C1 segment of cervical spinal cord (tissue), 14 donors: ENCODE measurements around the gene CIT.

Experiments
- DNase-seq, 14 donors: peaks; one replicate each; lab custom pipeline; 2025; lab: John Stamatoyannopoulos, UW

Gene CIT

GRCh38 chr12:119803381-119803791 is 73.7 kb downstream of the CIT start:
- peak in 12 of 14 donors; percentile 15 to 74 (median 32) for DNase-seq

GRCh38 chr12:119802472-119802871 is 74.6 kb downstream of the CIT start:
- DNase-seq = peak in 12 of 14 donors; percentile 11 to 89 (median 30)

- DNase-seq = no peak
These were observed 80.0 kb downstream of the CIT start for GRCh38 chr12:119797090-119797489.

- DNase-seq = no peak
These were observed 80.8 kb downstream of the CIT start for GRCh38 chr12:119796292-119796691.

GRCh38 chr12:119791453-119791852 is 85.7 kb downstream of the CIT start:
- DNase-seq = no peak

GRCh38 chr12:119788786-119789185 is 88.3 kb downstream of the CIT start:
- DNase-seq = no peak

- DNase-seq = peak in 1 of 14 donors; percentile 41
These were observed 90.6 kb downstream of the CIT start for GRCh38 chr12:119786539-119786938.

- no peak for DNase-seq
These were observed 92.4 kb downstream of the CIT start for GRCh38 chr12:119784673-119785072.

- no peak for DNase-seq
These were observed 93.3 kb downstream of the CIT start for GRCh38 chr12:119783787-119784186.

- no peak for DNase-seq
These were observed 95.3 kb downstream of the CIT start for GRCh38 chr12:119781804-119782203.

- DNase-seq = peak in 3 of 14 donors; percentile 5 to 24 (median 16)
These were observed 96.2 kb downstream of the CIT start for GRCh38 chr12:119780786-119781434.

GRCh38 chr12:119775246-119775895 is 101.7 kb downstream of the CIT start:
- DNase-seq = no peak

- no peak for DNase-seq
These were observed 104.7 kb downstream of the CIT start for GRCh38 chr12:119772431-119772830.

GRCh38 chr12:119770146-119770545 is 107.0 kb downstream of the CIT start:
- no peak for DNase-seq

GRCh38 chr12:119762619-119763018 is 114.5 kb downstream of the CIT start:
- no peak for DNase-seq

GRCh38 chr12:119758722-119759121 is 118.4 kb downstream of the CIT start:
- DNase-seq = no peak

- DNase-seq = no peak
These were observed 118.9 kb downstream of the CIT start for GRCh38 chr12:119758234-119758633.

- DNase-seq = no peak
These were observed 125.2 kb downstream of the CIT start for GRCh38 chr12:119751961-119752360.

- no peak for DNase-seq
These were observed 127.5 kb downstream of the CIT start for GRCh38 chr12:119749666-119750065.

GRCh38 chr12:119748497-119748896 is 128.6 kb downstream of the CIT start:
- DNase-seq = no peak

GRCh38 chr12:119746169-119746568 is 131.0 kb downstream of the CIT start:
- no peak for DNase-seq

GRCh38 chr12:119744900-119745606 is 132.1 kb downstream of the CIT start:
- no peak for DNase-seq

- DNase-seq = peak in 5 of 14 donors; percentile 3 to 47 (median 4)
These were observed 134.4 kb downstream of the CIT start for GRCh38 chr12:119742700-119743099.
